Uterus (tissue), 4 donors: ENCODE measurements around the gene CIAO2B. TPM values are rescaled to one million over a fixed set of nuclear protein-coding genes. Genes with fewer than 3 reads are reported as not detected.

ENCODE experiments used
- DNase-seq, 2 donors: peaks; one replicate each; pipeline ENCODE4 v3.0.0-alpha.2; 2019 to 2020
- H3K27ac ChIP-seq, 2 donors: fragments of 200-600 bp; sonication (generic); 1 replicate in 1 of 2; 2 replicates in 1 of 2; pipeline ENCODE4 v1.5.1; 2016 to 2018
- H3K27me3 ChIP-seq, 2 donors: fragments of 200-600 bp; sonication (generic); one replicate each; pipeline ENCODE4 v1.5.1; 2018 to 2019; ENCODE audit warnings: control low read depth in 1 of 2
- H3K36me3 ChIP-seq, 2 donors: fragments of 200-600 bp; sonication (generic); one replicate each; pipeline ENCODE4 v1.5.1; 2019; ENCODE audit warnings: control low read depth in 1 of 2
- H3K4me1 ChIP-seq, 2 donors: fragments of 200-600 bp; sonication (generic); one replicate each; pipeline ENCODE4 v1.5.1; 2018 to 2019; ENCODE audit warnings: control low read depth in 1 of 2
- H3K4me3 ChIP-seq, 2 donors: fragments of 200-600 bp; sonication (generic); 1 replicate in 1 of 2; 2 replicates in 1 of 2; pipeline ENCODE4 v1.5.1; 2018 to 2019; ENCODE audit warnings: mild to moderate bottlenecking in 1 of 2
- H3K9me3 ChIP-seq, 2 donors: fragments of 200-600 bp; sonication (generic); one replicate each; pipeline ENCODE4 v1.5.1; 2019; ENCODE audit warnings: control low read depth in 1 of 2
- CTCF ChIP-seq, 4 experiments: fragments of 200-600 bp in 2 of 4; fragments of 450-650 bp in 2 of 4; sonication (generic) in 2 of 4; IDR thresholded peaks; one replicate each; pipeline ENCODE4 v1.5.1; 2016 to 2019; ENCODE audit warnings: antibody characterized with exemption in 4 of 4, mild to moderate bottlenecking in 2 of 4, moderate library complexity in 1 of 4
- POLR2A ChIP-seq, 2 donors: fragments of 450-650 bp; IDR thresholded peaks; one replicate each; pipeline ENCODE4 v1.6.1; 2016; ENCODE audit warnings: antibody characterized with exemption in 2 of 2, mild to moderate bottlenecking in 1 of 2, moderate library complexity in 1 of 2
- intact Hi-C: fragments of 100-400 bp; cut with DNase I; formaldehyde crosslinking; loops from one replicate; pipeline ENCODE4 v1.15.1; 2023; ENCODE audit warnings: low total_unique reads
- total RNA-seq, 4 donors: library from RNA; depleted of rRNA in 3 of 4; stranded (reverse); fragments of >200 nt in 3 of 4; gene quantifications; one replicate each; pipeline versions ENCODE4 v1.1.0 to v1.2.4, GENCODE V29; 2014 to 2023
- donor health status: DM: yes; HTN: yes; CAD: no.

Gene CIAO2B
- total RNA-seq, 4 donors from 2014 or later = 15.9 to 76.8 (median 74.2) TPM

GRCh38 chr16:66942981-66943380, 8.8 kb upstream of the CIAO2B start:
- intact Hi-C loops = no loop called here
- Histone ChIP-seq H3K4me3 (no peak overlapping the region), H3K9me3 (no peaks in the 10 kb centered on the region), H3K4me1 (no peaks in the 10 kb centered on the region), H3K27ac (no peak overlapping the region), H3K36me3 (no peaks in the 10 kb centered on the region), H3K27me3 (no peaks in the 10 kb centered on the region)
- TF ChIP-seq CTCF (IDR thresholded peaks at IDR 0.05) (no peak), POLR2A (IDR thresholded peaks at IDR 0.05) (no peak)
- DNase-seq = no peak

- no peak for DNase-seq
- Histone ChIP-seq H3K36me3 (no peaks in the 10 kb centered on the region), H3K4me1 (peaks cover 0 to 15% of the 10 kb centered on the region in 2 donors), H3K9me3 (no peaks in the 10 kb centered on the region), H3K27ac (no peak overlapping the region), H3K4me3 (no peak overlapping the region), H3K27me3 (no peaks in the 10 kb centered on the region)
- no peak for TF ChIP-seq CTCF (IDR thresholded peaks at IDR 0.05)
- TF ChIP-seq POLR2A (IDR thresholded peaks at IDR 0.05) = no peak
- intact Hi-C loops = no loop called here
These were observed 6.0 kb upstream of the CIAO2B start for GRCh38 chr16:66940236-66940635.

GRCh38 chr16:66939366-66939765, 5.2 kb upstream of the CIAO2B start:
- no peak overlapping the region for H3K27ac ChIP-seq
- TF ChIP-seq POLR2A (IDR thresholded peaks at IDR 0.05) (no peak), CTCF (IDR thresholded peaks at IDR 0.05) (no peak)
- H3K9me3 ChIP-seq = no peaks in the 10 kb centered on the region
- intact Hi-C loops = no loop called here
- H3K27me3 ChIP-seq = no peaks in the 10 kb centered on the region
- H3K4me3 ChIP-seq = no peak overlapping the region
- no peak for DNase-seq
- H3K36me3 ChIP-seq = no peaks in the 10 kb centered on the region
- H3K4me1 ChIP-seq = peaks cover 0 to 17% of the 10 kb centered on the region in 2 donors

- Histone ChIP-seq H3K9me3 (no peaks in the 10 kb centered on the region), H3K27me3 (no peaks in the 10 kb centered on the region), H3K27ac (no peak overlapping the region), H3K4me3 (no peak overlapping the region), H3K36me3 (no peaks in the 10 kb centered on the region), H3K4me1 (peaks cover 0 to 24% of the 10 kb centered on the region in 2 donors)
- intact Hi-C loops = no loop called here
- TF ChIP-seq POLR2A (IDR thresholded peaks at IDR 0.05) (no peak), CTCF (IDR thresholded peaks at IDR 0.05) (no peak)
- no peak for DNase-seq
These were observed 3.6 kb upstream of the CIAO2B start for GRCh38 chr16:66937725-66938337.

GRCh38 chr16:66936889-66937554, 2.8 kb upstream of the CIAO2B start:
- Histone ChIP-seq H3K9me3 (no peaks in the 10 kb centered on the region), H3K4me1 (peaks cover 0 to 29% of the 10 kb centered on the region in 2 donors)
- intact Hi-C loops = no loop called here

More at GRCh38 chr16:66936889-66937554, 2.8 kb upstream of the CIAO2B start:
- H3K36me3 ChIP-seq = no peaks in the 10 kb centered on the region
- no peak overlapping the region for H3K27ac ChIP-seq
- no peaks in the 10 kb centered on the region for H3K27me3 ChIP-seq
- no peak for DNase-seq
- TF ChIP-seq POLR2A (IDR thresholded peaks at IDR 0.05) = no peak
- TF ChIP-seq CTCF (IDR thresholded peaks at IDR 0.05) = no peak
- no peak overlapping the region for H3K4me3 ChIP-seq
